ENCODE results near the gene ANKRD11.
A peak's percentile ranks its signal among the peaks of the same experiment; 100 is the strongest.

ANKRD11 gene

GRCh38 chr16:89289428-89290395, 200.6 kb downstream of the ANKRD11 start:
- H4K20me1 ChIP-seq (ENCODE audit: insufficient read depth): 0 out of 2 replicates have a peak, but pooled peaks cover 4% of the 10 kb centered on the region
- no peak overlapping the region for H2AFZ ChIP-seq (ENCODE audit: low read depth)
- H3K36me3 ChIP-seq (ENCODE audit: insufficient read depth): peaks cover 8% of the 10 kb centered on the region; the same call in 1 of the 2 replicates
- H3K27me3 ChIP-seq (ENCODE audit: insufficient read depth, low read depth): no peaks in the 10 kb centered on the region
- H3K4me3 ChIP-seq (IDR thresholded peaks at IDR 0.05; ENCODE audit: insufficient read depth, low read depth, low read length): no peak overlapping the region
- H3K9ac ChIP-seq: no peak overlapping the region
- TF ChIP-seq CTCF (conservative IDR thresholded peaks at IDR 0.05; ENCODE audit: low read depth, low read length): peak; percentile 78
- peaks cover 6% of the 10 kb centered on the region for H3K4me1 ChIP-seq (ENCODE audit: low read depth, poor library complexity, severe bottlenecking)
- H3K4me2 ChIP-seq: no peak overlapping the region
- H3K79me2 ChIP-seq (ENCODE audit: insufficient read depth, low read depth): peaks cover 10% of the 10 kb centered on the region; the same call in 1 of the 2 replicates
- no peak overlapping the region for H3K27ac ChIP-seq

GRCh38 chr16:89288966-89289365, 201.4 kb downstream of the ANKRD11 start:
- H3K27ac ChIP-seq: no peak overlapping the region
- H3K4me2 ChIP-seq: no peak overlapping the region
- no peaks in the 10 kb centered on the region for H3K4me1 ChIP-seq (ENCODE audit: low read depth, poor library complexity, severe bottlenecking)
- H2AFZ ChIP-seq (ENCODE audit: low read depth): no peak overlapping the region
- H3K27me3 ChIP-seq (ENCODE audit: insufficient read depth, low read depth): no peaks in the 10 kb centered on the region
- no peak overlapping the region for H3K9ac ChIP-seq
- no peak overlapping the region for H3K4me3 ChIP-seq (IDR thresholded peaks at IDR 0.05; ENCODE audit: insufficient read depth, low read depth, low read length)
- no peak for TF ChIP-seq CTCF (conservative IDR thresholded peaks at IDR 0.05; ENCODE audit: low read depth, low read length)
- 0 out of 2 replicates have a peak, but pooled peaks cover 4% of the 10 kb centered on the region for H4K20me1 ChIP-seq (ENCODE audit: insufficient read depth)
- H3K36me3 ChIP-seq (ENCODE audit: insufficient read depth): peaks cover 8% of the 10 kb centered on the region; the same call in 1 of the 2 replicates
- H3K79me2 ChIP-seq (ENCODE audit: insufficient read depth, low read depth): peaks cover 2% of the 10 kb centered on the region; the same call in 1 of the 2 replicates

- 0 out of 2 replicates have a peak, but pooled peaks cover 4% of the 10 kb centered on the region for H4K20me1 ChIP-seq (ENCODE audit: insufficient read depth)
- TF ChIP-seq CTCF (conservative IDR thresholded peaks at IDR 0.05; ENCODE audit: low read depth, low read length): no peak
- no peak overlapping the region for H3K27ac ChIP-seq
- H3K36me3 ChIP-seq (ENCODE audit: insufficient read depth): peaks cover 8% of the 10 kb centered on the region; the same call in 1 of the 2 replicates
- no peaks in the 10 kb centered on the region for H3K4me1 ChIP-seq (ENCODE audit: low read depth, poor library complexity, severe bottlenecking)
- no peak overlapping the region for H3K9ac ChIP-seq
- H3K27me3 ChIP-seq (ENCODE audit: insufficient read depth, low read depth): no peaks in the 10 kb centered on the region
- no peak overlapping the region for H3K4me3 ChIP-seq (IDR thresholded peaks at IDR 0.05; ENCODE audit: insufficient read depth, low read depth, low read length)
- H3K79me2 ChIP-seq (ENCODE audit: insufficient read depth, low read depth): no peaks in the 10 kb centered on the region; the same call in 1 of the 2 replicates
- no peak overlapping the region for H3K4me2 ChIP-seq
- no peak overlapping the region for H2AFZ ChIP-seq (ENCODE audit: low read depth)
Observed at GRCh38 chr16:89288577-89288844, 201.8 kb downstream of the ANKRD11 start.

- peaks cover 8% of the 10 kb centered on the region; the same call in 1 of the 2 replicates for H3K36me3 ChIP-seq (ENCODE audit: insufficient read depth)
Observed at GRCh38 chr16:89287777-89288576, 202.4 kb downstream of the ANKRD11 start.

More at GRCh38 chr16:89287777-89288576, 202.4 kb downstream of the ANKRD11 start:
- H2AFZ ChIP-seq (ENCODE audit: low read depth): no peak overlapping the region
- 0 out of 2 replicates have a peak, but pooled peaks cover 4% of the 10 kb centered on the region for H4K20me1 ChIP-seq (ENCODE audit: insufficient read depth)
- no peaks in the 10 kb centered on the region for H3K27me3 ChIP-seq (ENCODE audit: insufficient read depth, low read depth)
- no peak overlapping the region for H3K4me3 ChIP-seq (IDR thresholded peaks at IDR 0.05; ENCODE audit: insufficient read depth, low read depth, low read length)
- H3K27ac ChIP-seq: no peak overlapping the region
- no peak overlapping the region for H3K4me2 ChIP-seq
- H3K4me1 ChIP-seq (ENCODE audit: low read depth, poor library complexity, severe bottlenecking): no peaks in the 10 kb centered on the region
- no peaks in the 10 kb centered on the region; the same call in 1 of the 2 replicates for H3K79me2 ChIP-seq (ENCODE audit: insufficient read depth, low read depth)
- H3K9ac ChIP-seq: no peak overlapping the region
- no peak for TF ChIP-seq CTCF (conservative IDR thresholded peaks at IDR 0.05; ENCODE audit: low read depth, low read length)

Data from KMS-11 (cell line).